HK-2 (cell line): ENCODE measurements around the gene CARD19.

ENCODE experiments used
- DNase-seq: peaks from one replicate; pipeline ENCODE4 v3.0.0-alpha.2; 2018; ENCODE audit not compliant: unreplicated experiment

The CARD19 gene

GRCh38 chr9:93096131-93096802 is at the start of gene CARD19:
TSS of gene CARD19 (plus strand) at chr9:93096217. CDS start at chr9:93096346, 129 bp downstream.
- peak; percentile 50 for DNase-seq

GRCh38 chr9:93048566-93049448 is 47.2 kb upstream of the CARD19 start:
- no peak for DNase-seq

- no peak for DNase-seq
Measured at GRCh38 chr9:93049491-93049890, 46.5 kb upstream of the CARD19 start.

- DNase-seq, result no peak
Measured at GRCh38 chr9:93050231-93050630, 45.8 kb upstream of the CARD19 start.

- no peak for DNase-seq
Measured at GRCh38 chr9:93051680-93052089, 44.3 kb upstream of the CARD19 start.

- no peak for DNase-seq
Measured at GRCh38 chr9:93052791-93053540, 43.1 kb upstream of the CARD19 start.

- no peak for DNase-seq
Measured at GRCh38 chr9:93053781-93054331, 42.2 kb upstream of the CARD19 start.

- no peak for DNase-seq
Measured at GRCh38 chr9:93054758-93055704, 41.0 kb upstream of the CARD19 start.

GRCh38 chr9:93057042-93057702 is 38.8 kb upstream of the CARD19 start:
- no peak for DNase-seq

- no peak for DNase-seq
Measured at GRCh38 chr9:93057703-93058354, 38.2 kb upstream of the CARD19 start.

GRCh38 chr9:93058355-93059010 is 37.5 kb upstream of the CARD19 start, which contains the start of gene SUSD3:
TSS of gene SUSD3 (plus strand) at chr9:93058701. CDS start at chr9:93058743, 42 bp downstream.
- peak; percentile 27 for DNase-seq

- DNase-seq, result no peak
Measured at GRCh38 chr9:93059011-93059714, 36.9 kb upstream of the CARD19 start.

GRCh38 chr9:93059715-93060578 is 36.1 kb upstream of the CARD19 start:
- no peak for DNase-seq

GRCh38 chr9:93060746-93061259 is 35.2 kb upstream of the CARD19 start:
- DNase-seq, result no peak

GRCh38 chr9:93061260-93061751 is 34.7 kb upstream of the CARD19 start:
- no peak for DNase-seq

- no peak for DNase-seq
Measured at GRCh38 chr9:93061791-93062763, 33.9 kb upstream of the CARD19 start.
